ENCODE data around the gene DNM2.

DNM2 gene

GRCh38 chr19:10688545-10689280 lies 29.2 kb upstream of the DNM2 start:
- ChIA-PET POLR2A (ENCODE audit: low non-redundant PET) (no interaction called here), CTCF (interaction anchor here (0.6 to 0.7 kb wide), 2 partner anchors 27 to 96 kb away, joined by 3 to 4 read pairs; no protein-coding TSS in a partner anchor)
- no peak for DNase-seq (ENCODE audit: low spot score)
- H3K27ac ChIP-seq: peak overlapping the region; percentile 4; the same call in 1 of the 2 replicates
- TF ChIP-seq CTCF (conservative IDR thresholded peaks at IDR 0.05; ENCODE audit: low read depth): no peak

GRCh38 chr19:10690341-10690781 lies 27.5 kb upstream of the DNM2 start:
- CTCF ChIA-PET: interaction anchor here (0.6 to 2.1 kb wide), 2 partner anchors 9 to 346 kb away, joined by 3 to 9 read pairs; no protein-coding TSS in a partner anchor

GRCh38 chr19:10691178-10691881 lies 26.5 kb upstream of the DNM2 start:
- peak overlapping the region; percentile 21 for H3K27ac ChIP-seq
- POLR2A ChIA-PET (ENCODE audit: low non-redundant PET): no interaction called here

More at GRCh38 chr19:10690341-10690781, 27.5 kb upstream of the DNM2 start:
- no peak for DNase-seq (ENCODE audit: low spot score)
- POLR2A ChIA-PET (ENCODE audit: low non-redundant PET): interaction anchor here (0.6 to 0.7 kb wide), 2 partner anchors 38 to 681 kb away, joined by 3 to 4 read pairs; no protein-coding TSS in a partner anchor
- H3K27ac ChIP-seq: peak overlapping the region; percentile 21
- no peak for TF ChIP-seq CTCF (conservative IDR thresholded peaks at IDR 0.05; ENCODE audit: low read depth)

GRCh38 chr19:10691883-10692282 lies 26.0 kb upstream of the DNM2 start:
- POLR2A ChIA-PET (ENCODE audit: low non-redundant PET): no interaction called here
- no peak for TF ChIP-seq CTCF (conservative IDR thresholded peaks at IDR 0.05; ENCODE audit: low read depth)
- peak overlapping the region; percentile 21 for H3K27ac ChIP-seq
- CTCF ChIA-PET: interaction anchor here (1.1 kb wide), 1 partner anchor 10 kb away, joined by 4 read pairs; no protein-coding TSS in a partner anchor
- no peak for DNase-seq (ENCODE audit: low spot score)

More at GRCh38 chr19:10691178-10691881, 26.5 kb upstream of the DNM2 start:
- CTCF ChIA-PET: interaction anchor here (2.1 kb wide), 1 partner anchor 8 kb away, joined by 9 read pairs; no protein-coding TSS in a partner anchor
- no peak for DNase-seq (ENCODE audit: low spot score)
- no peak for TF ChIP-seq CTCF (conservative IDR thresholded peaks at IDR 0.05; ENCODE audit: low read depth)

GRCh38 chr19:10692673-10693264 lies 25.1 kb upstream of the DNM2 start:
- ChIA-PET POLR2A (ENCODE audit: low non-redundant PET) (no interaction called here), CTCF (interaction anchor here (1.1 kb wide), 1 partner anchor 11 kb away, joined by 4 read pairs; no protein-coding TSS in a partner anchor)
- no peak for TF ChIP-seq CTCF (conservative IDR thresholded peaks at IDR 0.05; ENCODE audit: low read depth)
- H3K27ac ChIP-seq: peak overlapping the region; percentile 21
- DNase-seq (ENCODE audit: low spot score): no peak

GRCh38 chr19:10694706-10695307 lies 23.1 kb upstream of the DNM2 start:
- ChIA-PET CTCF (no interaction called here), POLR2A (ENCODE audit: low non-redundant PET) (no interaction called here)
- no peak for TF ChIP-seq CTCF (conservative IDR thresholded peaks at IDR 0.05; ENCODE audit: low read depth)
- DNase-seq (ENCODE audit: low spot score): no peak
- H3K27ac ChIP-seq: peak overlapping the region; percentile 45

All from RWPE1 (cell line).